Caco-2 (cell line): ENCODE data around the gene MAP3K4. TPM values are rescaled to one million over a fixed set of nuclear protein-coding genes. Genes with fewer than 3 reads are reported as not detected.

ENCODE experiments used
- BruUV-seq: library from RNA; stranded (reverse); fragments of 400-500 nt; replicated peaks from 2 replicates; lab custom pipeline; 2021; lab: Mats Ljungman, UMichigan
- CTCF ChIA-PET: fragments of 300-600 bp; sonication (Branson Sonifier 250); formaldehyde crosslinking; loops from one replicate; lab custom pipeline; 2022; ENCODE audit warnings: antibody characterized with exemption; lab: Charles Lee
- POLR2A ChIA-PET: fragments of 300-600 bp; sonication (Branson Sonifier 250); formaldehyde crosslinking; loops from one replicate; lab custom pipeline; 2022; ENCODE audit warnings: antibody characterized with exemption; lab: Charles Lee
- DNase-seq, 2 experiments: peaks; one replicate each; pipeline versions ENCODE4 v3.0.0 to v3.0.0-alpha.2; 2020 to 2022
- H3K27me3 ChIP-seq: replicated peaks from 2 replicates; pipeline ENCODE4 v1.6.0; 2011; ENCODE audit warnings: low read length; ENCODE audit not compliant: control insufficient read depth, insufficient read depth
- H3K36me3 ChIP-seq: 2 replicates; pipeline ENCODE4 v1.5.1; 2011; ENCODE audit warnings: low read length; ENCODE audit not compliant: control insufficient read depth, insufficient read depth
- H3K4me1 ChIP-seq: fragments of 250-450 bp; sonication (Bioruptor Pico); 2 replicates; pipeline ENCODE4 v1.5.1; 2020; ENCODE audit warnings: mild to moderate bottlenecking
- H3K4me3 ChIP-seq: 2 replicates; pipeline ENCODE4 v1.5.1; 2011; ENCODE audit warnings: low read depth, mild to moderate bottlenecking, control low read depth, low read length
- H3K9me3 ChIP-seq: fragments of 250-450 bp; sonication (Bioruptor Pico); 2 replicates; pipeline ENCODE4 v1.5.1; 2020; ENCODE audit warnings: mild to moderate bottlenecking, moderate library complexity
- H3K27ac Mint-ChIP-seq: one replicate; pipeline ENCODE4 v1.8.0; 2022; ENCODE audit warnings: mixed read lengths; ENCODE audit not compliant: unreplicated experiment
- H3K27me3 Mint-ChIP-seq: one replicate; pipeline ENCODE4 v1.8.0; 2022; ENCODE audit warnings: mixed read lengths; ENCODE audit not compliant: insufficient read depth, unreplicated experiment
- H3K36me3 Mint-ChIP-seq: one replicate; pipeline ENCODE4 v1.8.0; 2022; ENCODE audit warnings: mild to moderate bottlenecking, mixed read lengths; ENCODE audit not compliant: insufficient read depth, unreplicated experiment
- H3K4me1 Mint-ChIP-seq: one replicate; pipeline ENCODE4 v1.8.0; 2022; ENCODE audit warnings: low read depth, mixed read lengths; ENCODE audit not compliant: unreplicated experiment
- H3K4me3 Mint-ChIP-seq: one replicate; pipeline ENCODE4 v1.8.0; 2022; ENCODE audit warnings: mild to moderate bottlenecking, moderate library complexity, mixed read lengths; ENCODE audit not compliant: unreplicated experiment
- H3K9me3 Mint-ChIP-seq: one replicate; pipeline ENCODE4 v1.8.0; 2022; ENCODE audit warnings: mixed read lengths; ENCODE audit not compliant: unreplicated experiment
- CTCF ChIP-seq, 2 experiments: fragments of 200-600 bp in 1 of 2; IDR thresholded peaks; 1 replicate in 1 of 2; 2 replicates in 1 of 2; pipeline versions ENCODE4 v1.5.1 to v1.8.0; 2011 to 2022; ENCODE audit warnings: antibody characterized with exemption in 1 of 2, control low read depth in 1 of 2, inconsistent platforms in 1 of 2, low read depth in 1 of 2, low read length in 1 of 2, mild to moderate bottlenecking in 1 of 2, moderate library complexity in 1 of 2; ENCODE audit not compliant: insufficient read depth in 1 of 2, severe bottlenecking in 1 of 2, unreplicated experiment in 1 of 2
- intact Hi-C: fragments of 100-400 bp; cut with micrococcal nuclease; formaldehyde crosslinking; loops from one replicate; pipeline ENCODE4 v1.10.0; 2022; ENCODE audit not compliant: unreplicated experiment
- total RNA-seq: library from RNA; stranded (reverse); gene quantifications from 2 replicates; pipeline ENCODE4 v1.2.3, GENCODE V29; 2022

Gene MAP3K4
- total RNA-seq, 1 experiment from 2014 or later, result 34.3 TPM

- no peaks in the 10 kb centered on the region for H3K4me1 Mint-ChIP-seq
- no peak for DNase-seq
- POLR2A ChIA-PET, result no interaction called here
- no peak overlapping the region for H3K4me3 Mint-ChIP-seq
- no peaks in the 10 kb centered on the region for H3K27me3 Mint-ChIP-seq
- no TSS peak for BruUV-seq
- CTCF ChIA-PET, result no interaction called here
- H3K9me3 Mint-ChIP-seq, result no peaks in the 10 kb centered on the region
- no peak for TF ChIP-seq CTCF (IDR thresholded peaks at IDR 0.05; ENCODE audit: insufficient read depth in 1 of 2, low read depth in 1 of 2, low read length in 1 of 2, severe bottlenecking in 1 of 2, unreplicated experiment in 1 of 2)
- intact Hi-C loops, result no loop called here
- Histone ChIP-seq H3K4me1 (no peaks in the 10 kb centered on the region), H3K4me3 (no peak overlapping the region), H3K9me3 (no peaks in the 10 kb centered on the region), H3K27me3 (no peaks in the 10 kb centered on the region), H3K36me3 (0 out of 2 replicates have a peak, but pooled peaks cover 1% of the 10 kb centered on the region)
- H3K27ac Mint-ChIP-seq, result no peak overlapping the region
- H3K36me3 Mint-ChIP-seq, result no peaks in the 10 kb centered on the region
These were observed 52.8 kb downstream of the MAP3K4 start for GRCh38 chr6:161044335-161044734.

GRCh38 chr6:161048641-161049040 is 57.1 kb downstream of the MAP3K4 start:
- Mint-ChIP-seq H3K27me3 (no peaks in the 10 kb centered on the region), H3K4me1 (no peaks in the 10 kb centered on the region), H3K27ac (no peak overlapping the region), H3K9me3 (no peaks in the 10 kb centered on the region), H3K4me3 (no peak overlapping the region), H3K36me3 (no peaks in the 10 kb centered on the region)
- no TSS peak for BruUV-seq
- Histone ChIP-seq H3K4me1 (no peaks in the 10 kb centered on the region), H3K4me3 (no peak overlapping the region), H3K9me3 (no peaks in the 10 kb centered on the region), H3K36me3 (no peaks in the 10 kb centered on the region), H3K27me3 (no peaks in the 10 kb centered on the region)
- intact Hi-C loops, result no loop called here
- DNase-seq, result no peak
- no peak for TF ChIP-seq CTCF (IDR thresholded peaks at IDR 0.05; ENCODE audit: insufficient read depth in 1 of 2, low read depth in 1 of 2, low read length in 1 of 2, severe bottlenecking in 1 of 2, unreplicated experiment in 1 of 2)
- CTCF ChIA-PET, result no interaction called here
- POLR2A ChIA-PET, result no interaction called here

- CTCF ChIA-PET, result no interaction called here
- no peak overlapping the region for H3K27ac Mint-ChIP-seq
These were observed 58.7 kb downstream of the MAP3K4 start for GRCh38 chr6:161050134-161050765.

More at GRCh38 chr6:161050134-161050765, 58.7 kb downstream of the MAP3K4 start:
- H3K9me3 Mint-ChIP-seq, result no peaks in the 10 kb centered on the region
- H3K27me3 ChIP-seq, result no peaks in the 10 kb centered on the region
- no TSS peak for BruUV-seq
- H3K9me3 ChIP-seq, result no peaks in the 10 kb centered on the region
- H3K27me3 Mint-ChIP-seq, result no peaks in the 10 kb centered on the region
- no peak for TF ChIP-seq CTCF (IDR thresholded peaks at IDR 0.05; ENCODE audit: insufficient read depth in 1 of 2, low read depth in 1 of 2, low read length in 1 of 2, severe bottlenecking in 1 of 2, unreplicated experiment in 1 of 2)
- no peak overlapping the region for H3K4me3 ChIP-seq
- no peaks in the 10 kb centered on the region for H3K4me1 Mint-ChIP-seq
- H3K4me3 Mint-ChIP-seq, result no peak overlapping the region
- H3K36me3 Mint-ChIP-seq, result no peaks in the 10 kb centered on the region
- intact Hi-C loops, result no loop called here
- H3K4me1 ChIP-seq, result no peaks in the 10 kb centered on the region
- no peak for DNase-seq
- H3K36me3 ChIP-seq, result no peaks in the 10 kb centered on the region
- POLR2A ChIA-PET, result no interaction called here
